ENCODE measurements around the gene FBXW2.

- TF ChIP-seq CTCF (IDR thresholded peaks at IDR 0.05) (no peak), POLR2A (IDR thresholded peaks at IDR 0.05) (no peak)
These were observed 14.6 kb upstream of the FBXW2 start for GRCh38 chr9:120807607-120808379.

All from adrenal gland (tissue), 5 donors.